SH-SY5Y (cell line): Measurements from ENCODE around the gene ZNF726.

Experiments used
- GATA2 ChIP-seq: IDR thresholded peaks from 2 replicates; pipeline ENCODE4 v1.6.1; 2011; ENCODE audit warnings: mild to moderate bottlenecking, low read depth, low read length
- GATA3 ChIP-seq: IDR thresholded peaks from 2 replicates; pipeline ENCODE4 v1.6.1; 2011; ENCODE audit warnings: low read depth, mild to moderate bottlenecking, low read length, moderate library complexity

DNA sequence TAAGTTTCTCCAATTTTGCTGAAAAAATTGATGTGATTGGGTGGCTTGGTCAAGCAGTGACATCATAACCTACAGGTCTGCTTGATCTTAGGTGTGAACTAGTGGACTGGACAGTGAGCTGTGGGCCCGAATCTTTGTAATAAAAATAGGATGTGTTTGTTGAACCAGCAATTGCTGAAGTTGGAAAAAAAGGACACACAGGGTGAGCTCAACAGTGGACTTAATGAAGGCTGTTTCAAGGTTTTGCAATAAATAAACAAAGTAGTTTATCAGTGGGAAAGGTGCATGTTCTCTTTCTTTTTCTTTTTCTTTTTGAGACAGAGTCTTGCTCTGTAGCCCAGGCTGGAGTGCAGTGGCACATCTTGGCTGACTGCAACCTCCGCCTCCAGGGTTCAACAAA, 30.3 kb upstream of the ZNF726 start:
- TF ChIP-seq GATA2, result no peak
- TF ChIP-seq GATA3, result no peak
